NT2/D1 (cell line): ENCODE data around the gene PTPRF.
A peak's percentile ranks its signal among the peaks of the same experiment; 100 is the strongest.

Experiments
- DNase-seq: peaks from one replicate; pipeline ENCODE4 v3.0.0-alpha.2; 2011; ENCODE audit warnings: low read depth, low spot score
- H3K27me3 ChIP-seq: 2 replicates; pipeline ENCODE4 v1.6.0; 2011; ENCODE audit warnings: mild to moderate bottlenecking; ENCODE audit not compliant: insufficient read length, insufficient read depth
- H3K36me3 ChIP-seq: 2 replicates; pipeline ENCODE4 v1.6.1; 2011; ENCODE audit warnings: mild to moderate bottlenecking, low read length, mixed read lengths; ENCODE audit not compliant: insufficient read depth, insufficient read length
- H3K4me1 ChIP-seq: 2 replicates; pipeline ENCODE4 v1.5.1; 2011; ENCODE audit not compliant: insufficient read depth, insufficient read length
- H3K4me3 ChIP-seq: 2 replicates; pipeline ENCODE4 v1.5.1; 2011; ENCODE audit warnings: low read depth; ENCODE audit not compliant: insufficient read length
- H3K9ac ChIP-seq: 2 replicates; pipeline ENCODE4 v1.6.0; 2011; ENCODE audit warnings: low read depth; ENCODE audit not compliant: insufficient read length
- H3K9me3 ChIP-seq: 2 replicates; pipeline ENCODE4 v1.5.1; 2011; ENCODE audit warnings: mild to moderate bottlenecking, low read length; ENCODE audit not compliant: insufficient read depth
- SUZ12 ChIP-seq: IDR thresholded peaks from 2 replicates; pipeline ENCODE4 v1.6.1; 2011; ENCODE audit not compliant: insufficient read length, insufficient read depth; ENCODE audit errors: extremely low read depth
- YY1 ChIP-seq: IDR thresholded peaks from 2 replicates; pipeline ENCODE4 v1.6.1; 2011; ENCODE audit not compliant: insufficient read length, insufficient read depth
- ZNF274 ChIP-seq: IDR thresholded peaks from 2 replicates; pipeline ENCODE4 v1.6.1; 2011; ENCODE audit warnings: mild to moderate bottlenecking, low read depth, low read length

PTPRF gene

DNA sequence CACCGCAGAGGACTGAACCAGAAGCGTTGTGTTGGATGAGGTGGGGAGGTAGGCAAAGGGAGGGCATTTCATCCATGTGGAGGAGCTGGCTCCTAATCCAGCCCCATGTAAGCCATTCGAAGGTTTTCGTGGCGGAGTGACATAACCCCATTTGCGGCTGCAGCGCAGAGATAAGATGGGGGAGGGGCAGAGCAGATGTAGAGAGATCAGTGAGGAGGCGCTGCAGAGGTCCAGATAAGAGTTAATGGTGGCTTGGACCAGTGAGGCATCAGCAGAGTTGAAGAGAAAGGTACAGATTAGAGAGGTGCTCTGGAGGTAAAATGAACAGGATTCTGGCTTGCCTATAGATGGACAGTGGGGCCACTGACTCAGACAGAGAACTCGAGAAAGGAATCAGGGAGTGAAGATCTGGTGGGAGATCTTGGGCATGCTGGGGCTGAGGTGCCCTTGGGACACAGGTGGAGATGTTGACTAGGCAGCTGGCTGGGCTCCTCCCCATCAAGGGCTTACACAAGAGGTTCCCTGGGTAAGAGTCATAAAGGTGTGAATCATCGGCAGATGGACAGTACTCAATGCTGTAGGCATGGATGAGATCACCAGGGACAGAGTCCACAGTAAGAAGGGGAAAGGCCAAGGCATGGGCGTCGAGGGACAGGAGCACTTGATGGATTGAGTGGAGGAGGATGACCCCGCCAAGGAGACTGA lies 7.8 kb upstream of the PTPRF start:
- no peak overlapping the region for H3K9ac ChIP-seq
- no peak for DNase-seq
- H3K4me1 ChIP-seq, result peaks cover 10% of the 10 kb centered on the region
- no peak for TF ChIP-seq ZNF274
- TF ChIP-seq YY1, result no peak
- TF ChIP-seq SUZ12, result no peak
- H3K9me3 ChIP-seq, result no peaks in the 10 kb centered on the region
- H3K27me3 ChIP-seq, result no peaks in the 10 kb centered on the region
- no peak overlapping the region for H3K4me3 ChIP-seq
- no peaks in the 10 kb centered on the region for H3K36me3 ChIP-seq

DNA sequence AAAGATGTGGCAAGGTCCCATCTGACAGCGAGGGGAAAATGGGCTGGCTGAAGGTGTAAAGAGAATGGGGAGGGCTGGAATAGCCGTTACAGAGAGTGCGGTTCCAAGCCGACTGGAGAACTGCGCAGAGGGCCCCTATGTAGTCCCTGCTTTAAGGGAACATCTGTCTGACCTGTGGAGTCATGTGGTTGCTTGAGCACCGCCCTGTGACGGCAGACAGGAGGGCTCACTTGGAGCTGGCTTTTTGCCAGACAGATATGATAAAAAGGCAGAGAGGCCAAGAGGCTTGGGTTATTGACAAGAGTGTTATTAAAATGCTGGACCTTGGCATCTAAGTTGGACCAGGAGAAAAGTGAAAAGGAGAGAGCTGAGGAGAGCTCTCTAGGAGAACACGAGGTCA lies 5.9 kb upstream of the PTPRF start:
- Histone ChIP-seq H3K4me3 (no peak overlapping the region), H3K4me1 (peaks cover 9% of the 10 kb centered on the region), H3K36me3 (no peaks in the 10 kb centered on the region), H3K9me3 (no peaks in the 10 kb centered on the region), H3K27me3 (peaks cover 2% of the 10 kb centered on the region), H3K9ac (no peak overlapping the region)
- TF ChIP-seq YY1, result no peak
- no peak for TF ChIP-seq ZNF274
- TF ChIP-seq SUZ12, result no peak
- no peak for DNase-seq

DNA sequence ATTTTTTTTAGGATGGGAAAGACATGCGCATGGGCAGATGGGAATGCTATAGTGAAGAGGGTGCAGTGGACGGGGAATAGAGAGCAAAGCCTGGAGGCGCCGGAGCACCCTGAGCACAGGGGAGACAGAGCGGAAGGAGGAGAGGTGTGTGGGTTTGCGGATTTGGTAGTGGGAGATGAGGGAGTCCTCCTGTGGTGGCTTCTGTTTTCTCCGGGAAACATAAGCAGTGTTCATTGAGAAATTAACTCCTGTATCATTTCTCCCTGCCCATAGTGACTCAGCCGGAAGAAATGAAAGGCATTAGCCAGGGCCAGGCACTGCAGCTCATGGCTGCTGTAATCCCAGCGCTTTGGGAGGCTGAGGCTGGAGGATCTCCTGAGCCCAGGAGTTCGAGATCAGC lies 4.7 kb upstream of the PTPRF start:
- Histone ChIP-seq H3K9me3 (no peaks in the 10 kb centered on the region), H3K27me3 (peaks cover 9% of the 10 kb centered on the region), H3K9ac (no peak overlapping the region), H3K36me3 (no peaks in the 10 kb centered on the region), H3K4me1 (peaks cover 9% of the 10 kb centered on the region), H3K4me3 (no peak overlapping the region)
- no peak for DNase-seq
- TF ChIP-seq SUZ12 (no peak), YY1 (no peak), ZNF274 (no peak)

DNA sequence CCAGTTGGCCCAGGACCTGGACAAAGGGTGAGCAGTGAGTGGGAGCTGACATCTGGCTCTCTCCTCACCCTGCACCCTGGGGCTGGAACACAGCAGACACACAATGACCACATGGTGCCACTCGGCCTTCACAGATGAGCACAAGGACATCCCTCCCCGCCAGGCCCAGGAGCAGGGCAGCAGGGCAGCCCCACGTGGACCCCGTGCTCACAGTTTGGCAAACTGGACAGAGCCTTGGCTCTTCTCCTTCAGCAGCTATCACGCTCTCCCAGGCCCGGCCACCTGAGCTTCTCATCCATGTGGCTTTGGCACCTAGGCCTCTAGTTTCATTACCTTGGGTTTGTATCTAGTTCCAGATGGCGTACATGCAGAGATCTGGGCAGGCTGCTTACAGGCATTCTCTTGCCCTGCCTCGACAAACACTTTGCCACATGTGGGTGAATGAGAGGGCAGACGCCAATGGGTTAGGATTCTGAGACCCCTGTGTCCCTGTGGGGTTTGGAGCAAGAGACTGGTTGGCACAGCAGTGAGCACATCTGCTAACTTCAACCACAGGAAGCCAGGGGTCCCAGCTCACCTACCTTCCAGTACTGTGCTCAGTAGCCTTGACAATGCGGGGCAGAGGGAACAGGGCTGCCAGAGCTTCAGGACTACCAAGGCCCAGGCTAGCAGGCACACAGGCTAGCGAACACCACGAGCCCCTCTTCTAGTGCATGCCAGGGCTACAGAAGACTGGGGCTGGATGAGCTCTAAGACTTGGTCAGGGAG lies 3.4 kb upstream of the PTPRF start:
- H3K36me3 ChIP-seq, result no peaks in the 10 kb centered on the region
- H3K9ac ChIP-seq, result no peak overlapping the region
- peaks cover 9% of the 10 kb centered on the region for H3K4me1 ChIP-seq
- peaks cover 9% of the 10 kb centered on the region for H3K27me3 ChIP-seq
- H3K9me3 ChIP-seq, result no peaks in the 10 kb centered on the region
- H3K4me3 ChIP-seq, result no peak overlapping the region
- no peak for TF ChIP-seq YY1
- TF ChIP-seq ZNF274, result no peak
- TF ChIP-seq SUZ12, result no peak
- no peak for DNase-seq

DNA sequence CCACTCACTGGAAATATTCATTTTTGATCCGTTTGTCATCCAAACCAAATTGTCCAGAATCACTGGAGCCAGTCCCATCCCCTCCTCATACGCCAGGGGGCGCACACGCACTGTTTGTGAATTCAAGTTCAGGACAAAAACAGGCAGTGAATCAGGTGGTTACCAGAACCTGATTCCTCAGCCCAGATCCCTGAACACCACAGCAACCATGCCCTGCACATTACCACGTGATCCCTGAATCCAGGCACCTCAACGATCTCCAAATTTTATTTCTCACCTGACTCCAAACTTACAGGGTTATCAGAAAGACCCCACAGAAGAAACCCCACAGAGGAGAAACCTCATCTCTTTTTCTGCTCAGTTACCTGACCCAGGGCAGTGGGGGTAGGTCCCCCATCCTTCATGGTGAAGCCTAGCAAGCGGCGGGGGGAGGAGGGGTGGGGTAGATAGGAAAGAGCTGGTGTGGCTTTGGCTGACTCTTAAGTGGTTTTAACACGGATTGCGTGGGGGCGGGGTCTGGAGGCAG lies 1.4 kb upstream of the PTPRF start:
- Histone ChIP-seq H3K9me3 (no peaks in the 10 kb centered on the region), H3K4me1 (peaks cover 16% of the 10 kb centered on the region), H3K36me3 (peaks cover 8% of the 10 kb centered on the region), H3K27me3 (peaks cover 9% of the 10 kb centered on the region), H3K9ac (no peak overlapping the region), H3K4me3 (no peak overlapping the region)
- TF ChIP-seq SUZ12 (no peak), ZNF274 (no peak), YY1 (no peak)
- peak; percentile 87 for DNase-seq

DNA sequence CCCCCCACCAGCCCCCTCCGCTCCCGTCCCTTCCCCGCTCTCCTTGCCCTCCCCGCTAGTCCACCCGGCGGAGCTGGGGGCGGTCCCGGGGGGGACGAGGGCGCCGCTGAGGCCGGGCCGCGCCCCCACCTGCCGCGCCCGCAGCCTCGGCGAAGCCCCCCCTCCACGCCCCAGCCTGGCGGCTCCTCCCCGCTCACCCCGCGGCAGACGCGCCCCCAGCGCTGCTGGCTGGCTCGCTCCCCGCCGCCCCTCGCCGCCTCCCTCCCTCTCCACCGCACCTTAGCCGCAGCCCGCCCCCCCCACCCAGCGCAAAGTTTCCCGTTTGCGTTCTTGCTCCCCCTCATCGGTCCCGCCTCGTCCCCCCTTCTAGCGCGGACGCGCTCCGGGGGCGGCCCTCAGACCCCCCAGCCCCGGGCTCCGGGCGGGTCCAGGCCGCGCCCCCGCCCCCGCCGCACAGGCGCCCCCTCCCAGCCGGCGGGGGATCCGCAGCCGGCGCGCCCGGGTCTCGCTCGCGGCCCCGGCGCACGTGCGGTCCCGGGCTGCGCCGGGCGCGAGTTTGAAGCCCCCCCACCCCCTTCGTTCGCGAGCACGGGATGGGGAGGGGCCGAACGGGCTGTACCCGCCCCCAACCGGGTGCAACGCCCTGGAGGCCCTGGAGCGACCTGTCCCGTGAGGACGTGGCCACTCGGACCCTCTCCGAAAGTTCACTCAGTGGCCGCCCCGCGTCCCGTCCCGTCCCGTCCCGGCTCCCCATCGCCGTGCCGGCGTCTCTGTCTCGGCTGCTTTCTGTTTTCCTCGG lies 623 bp downstream of the PTPRF start:
- no peak for TF ChIP-seq YY1
- no peak for TF ChIP-seq ZNF274
- TF ChIP-seq SUZ12, result no peak
- Histone ChIP-seq H3K4me1 (peaks cover 16% of the 10 kb centered on the region), H3K36me3 (peaks cover 17% of the 10 kb centered on the region), H3K27me3 (peaks cover 9% of the 10 kb centered on the region), H3K4me3 (peak overlapping the region; percentile 79), H3K9ac (peak overlapping the region; percentile 83), H3K9me3 (no peaks in the 10 kb centered on the region)
- DNase-seq, result no peak
